Sigmoid colon (tissue), 4 donors: ENCODE results near the gene FOSL1.

Experiments
- CTCF ChIP-seq, 4 experiments: fragments of 450-650 bp in 3 of 4; fragments of 200-600 bp in 1 of 4; IDR thresholded peaks; one replicate each; pipeline ENCODE4 v1.5.1; 2016 to 2019; ENCODE audit warnings: antibody characterized with exemption in 4 of 4, mild to moderate bottlenecking in 3 of 4, moderate library complexity in 2 of 4
- EP300 ChIP-seq, 4 donors: sonication (generic); formaldehyde crosslinking; IDR thresholded peaks; one replicate each; pipeline ENCODE4 v1.6.1; 2017; ENCODE audit warnings: antibody characterized with exemption in 4 of 4
- POLR2A ChIP-seq, 2 donors: fragments of 450-650 bp; IDR thresholded peaks; one replicate each; pipeline ENCODE4 v1.6.1; 2016; ENCODE audit warnings: antibody characterized with exemption in 2 of 2, mild to moderate bottlenecking in 2 of 2, moderate library complexity in 2 of 2

GRCh38 chr11:65862191-65862735 is 37.9 kb downstream of the FOSL1 start:
- TF ChIP-seq CTCF (IDR thresholded peaks at IDR 0.05) (no peak), EP300 (IDR thresholded peaks at IDR 0.05) (no peak), POLR2A (IDR thresholded peaks at IDR 0.05) (no peak)
